ENCODE results near the gene VTI1B.
"Not testable (repeated sequence)": the region's sequence is repeated elsewhere in the genome, so short reads cannot be mapped to it uniquely, and the experiment has no call there.

Gene VTI1B

DNA sequence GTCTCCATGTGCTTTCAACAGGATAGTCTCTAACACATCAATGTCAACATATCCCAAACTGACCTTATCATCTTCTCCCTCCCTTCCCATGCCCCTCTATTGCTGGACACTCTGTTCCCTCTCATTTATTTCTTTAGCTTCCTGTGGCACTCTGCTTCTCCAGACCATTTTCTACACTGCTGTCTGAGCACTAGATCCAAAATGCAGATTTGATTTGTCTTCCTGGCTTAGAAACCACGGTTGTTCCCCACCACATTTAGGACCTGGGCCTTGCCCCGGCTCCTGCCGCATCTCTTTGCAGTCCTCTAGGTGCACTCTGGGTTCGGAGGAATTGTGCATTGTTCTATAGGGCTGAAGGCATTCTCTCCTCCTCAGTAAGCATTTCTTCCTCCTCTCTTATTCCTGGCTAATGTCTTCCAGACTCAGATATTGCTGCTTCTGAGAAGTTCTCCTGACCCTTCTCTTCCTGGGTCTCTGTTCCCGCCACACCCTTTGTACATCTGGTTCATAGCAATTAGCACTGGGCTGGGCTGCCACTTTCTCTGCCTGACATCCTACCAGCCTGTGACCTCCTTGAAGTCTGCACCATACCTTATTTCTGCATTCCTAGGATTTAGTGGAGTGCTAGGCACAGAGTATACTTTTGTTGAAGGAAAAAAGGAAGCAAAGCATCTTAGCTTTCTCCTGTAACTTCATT, 40.8 kb downstream of the VTI1B start:
- TF ChIP-seq, protein P1, sequence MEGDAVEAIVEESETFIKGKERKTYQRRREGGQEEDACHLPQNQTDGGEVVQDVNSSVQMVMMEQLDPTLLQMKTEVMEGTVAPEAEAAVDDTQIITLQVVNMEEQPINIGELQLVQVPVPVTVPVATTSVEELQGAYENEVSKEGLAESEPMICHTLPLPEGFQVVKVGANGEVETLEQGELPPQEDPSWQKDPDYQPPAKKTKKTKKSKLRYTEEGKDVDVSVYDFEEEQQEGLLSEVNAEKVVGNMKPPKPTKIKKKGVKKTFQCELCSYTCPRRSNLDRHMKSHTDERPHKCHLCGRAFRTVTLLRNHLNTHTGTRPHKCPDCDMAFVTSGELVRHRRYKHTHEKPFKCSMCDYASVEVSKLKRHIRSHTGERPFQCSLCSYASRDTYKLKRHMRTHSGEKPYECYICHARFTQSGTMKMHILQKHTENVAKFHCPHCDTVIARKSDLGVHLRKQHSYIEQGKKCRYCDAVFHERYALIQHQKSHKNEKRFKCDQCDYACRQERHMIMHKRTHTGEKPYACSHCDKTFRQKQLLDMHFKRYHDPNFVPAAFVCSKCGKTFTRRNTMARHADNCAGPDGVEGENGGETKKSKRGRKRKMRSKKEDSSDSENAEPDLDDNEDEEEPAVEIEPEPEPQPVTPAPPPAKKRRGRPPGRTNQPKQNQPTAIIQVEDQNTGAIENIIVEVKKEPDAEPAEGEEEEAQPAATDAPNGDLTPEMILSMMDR (IDR thresholded peaks at IDR 0.05; ENCODE audit: insufficient read depth, missing control alignments), result no peak
- FAIRE-seq (no peak), DNase-seq (ENCODE audit: insufficient read length, low spot score) (no peak)

DNA sequence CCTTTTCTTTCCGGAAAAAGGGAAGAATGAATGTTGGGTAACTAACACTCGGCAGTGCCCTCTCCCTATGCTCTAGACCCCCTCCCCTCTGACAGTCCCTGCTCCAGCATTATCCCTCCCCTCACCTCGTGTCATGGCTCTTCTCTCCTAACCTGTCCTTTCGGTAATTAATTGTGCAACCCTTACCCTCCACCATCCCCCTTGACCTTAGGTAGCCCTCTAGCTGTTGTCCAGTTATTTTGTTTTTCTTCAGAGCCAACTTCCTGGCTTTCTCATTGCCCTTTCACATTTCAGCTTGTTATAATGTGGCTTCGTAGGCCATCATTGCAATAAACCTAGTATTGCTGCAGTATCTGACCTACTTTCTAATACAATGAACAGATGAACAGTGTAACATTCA, 43.5 kb downstream of the VTI1B start:
- DNase-seq (ENCODE audit: insufficient read length, low spot score), result no peak
- TF ChIP-seq, protein P1 (IDR thresholded peaks at IDR 0.05; ENCODE audit: insufficient read depth, missing control alignments), result no peak
- FAIRE-seq, result no peak

DNA sequence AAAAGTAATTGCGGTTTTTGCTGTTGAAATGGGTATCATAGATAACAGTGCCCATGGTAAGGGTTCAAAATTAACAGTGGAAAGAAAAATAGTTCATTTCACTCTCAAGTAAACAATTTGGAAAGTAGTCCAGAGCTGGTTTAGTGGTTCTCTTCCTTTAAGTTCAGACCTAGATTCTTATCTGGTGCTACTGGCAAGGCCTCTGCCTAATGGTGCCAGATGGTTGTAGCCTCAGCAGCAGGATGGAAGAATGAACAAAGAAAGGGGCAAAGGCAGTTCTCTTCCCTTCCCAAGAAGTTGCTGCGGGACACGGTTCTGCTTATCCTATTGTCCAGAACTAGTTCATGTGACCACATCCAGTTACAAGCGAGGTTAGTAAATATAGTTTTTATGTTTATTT, 44.2 kb downstream of the VTI1B start:
- FAIRE-seq (no peak), DNase-seq (ENCODE audit: insufficient read length, low spot score) (no peak)
- TF ChIP-seq, protein P1 (IDR thresholded peaks at IDR 0.05; ENCODE audit: insufficient read depth, missing control alignments), result no peak

DNA sequence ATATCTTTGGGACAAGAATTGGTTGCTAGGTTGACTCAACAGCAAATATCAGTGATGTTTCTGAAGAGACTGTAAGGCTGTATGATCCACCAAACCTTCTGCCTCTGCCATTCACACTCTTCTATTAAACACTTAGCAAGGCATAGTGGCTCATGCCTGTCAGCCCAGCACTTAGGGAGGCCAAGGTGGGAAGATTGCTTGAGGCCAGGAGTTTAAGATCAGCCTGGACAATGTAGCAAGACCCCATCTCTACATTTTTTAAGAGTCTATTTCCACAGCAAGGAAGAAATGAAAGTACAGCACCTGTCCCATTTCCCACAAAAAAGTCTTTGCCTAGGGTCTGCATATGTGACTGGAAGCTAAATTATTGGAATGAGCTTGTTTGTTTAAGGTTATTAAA, 46.9 kb downstream of the VTI1B start:
- no peak for FAIRE-seq
- DNase-seq (ENCODE audit: insufficient read length, low spot score), result no peak
- TF ChIP-seq, protein P1 (IDR thresholded peaks at IDR 0.05; ENCODE audit: insufficient read depth, missing control alignments), result no peak

DNA sequence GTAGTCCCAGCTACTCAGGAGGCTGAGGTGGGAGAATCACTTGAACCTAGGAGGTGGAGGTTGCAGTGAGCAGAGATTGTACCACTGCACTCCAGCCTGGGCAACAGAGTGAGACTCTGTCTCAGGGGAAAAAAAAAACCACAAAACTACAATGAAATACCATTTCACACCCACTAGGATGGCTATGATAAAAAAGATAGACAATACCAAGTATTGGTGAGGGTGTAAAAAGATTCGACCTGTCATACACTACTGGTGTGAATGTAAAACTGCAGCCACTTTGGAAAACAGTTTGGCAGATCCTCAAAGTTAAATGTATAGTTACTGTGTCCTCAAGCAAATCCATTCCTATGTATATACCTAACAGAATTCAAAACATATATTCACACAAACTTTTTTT, 48.3 kb downstream of the VTI1B start:
- not testable (repeated sequence) for FAIRE-seq; DNase-seq (ENCODE audit: insufficient read length, low spot score)

DNA sequence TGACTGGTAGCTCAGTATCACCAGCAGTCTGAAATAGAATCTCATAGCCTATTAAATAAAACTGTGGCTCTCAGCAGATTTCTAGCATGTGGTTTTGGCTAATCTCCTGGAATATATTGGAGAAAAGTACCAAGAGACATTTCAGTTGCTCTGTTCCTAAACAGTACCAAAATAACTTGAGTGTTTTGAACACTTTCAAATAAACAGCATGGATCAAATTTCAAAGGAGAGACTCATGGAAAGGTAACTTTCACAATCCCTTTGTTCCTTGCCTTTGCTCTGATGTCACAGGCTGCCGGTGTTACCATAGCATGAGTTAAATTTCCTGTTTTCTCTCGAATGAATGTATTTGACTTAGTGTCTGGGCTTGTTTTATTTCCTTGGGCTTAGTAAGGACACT, 51.3 kb downstream of the VTI1B start:
- DNase-seq (ENCODE audit: insufficient read length, low spot score) (no peak), FAIRE-seq (no peak)
- TF ChIP-seq, protein P1 (IDR thresholded peaks at IDR 0.05; ENCODE audit: insufficient read depth, missing control alignments), result no peak

DNA sequence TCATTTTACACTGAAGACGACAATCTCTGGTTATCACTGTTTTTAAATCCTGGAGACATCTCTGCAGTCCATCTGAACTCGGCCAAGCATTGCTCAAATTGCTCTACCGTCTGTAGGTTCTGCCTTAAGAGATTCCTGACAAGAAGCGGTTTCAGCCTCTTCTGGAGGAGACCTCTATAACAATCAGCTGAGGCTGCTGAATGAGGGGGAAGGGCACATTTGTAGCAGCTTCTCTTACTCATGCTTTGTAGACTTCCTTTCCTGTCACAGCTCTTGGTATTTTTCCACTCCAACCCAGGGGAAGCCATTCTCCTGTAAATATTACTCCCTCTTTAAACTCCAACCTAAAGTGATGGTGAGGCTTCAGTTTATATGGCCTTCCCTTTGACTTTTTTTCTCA, 51.8 kb downstream of the VTI1B start:
- DNase-seq (ENCODE audit: insufficient read length, low spot score), result no peak
- TF ChIP-seq, protein P1 (IDR thresholded peaks at IDR 0.05; ENCODE audit: insufficient read depth, missing control alignments), result no peak
- no peak for FAIRE-seq
